Eye (tissue), 1 donor: ENCODE measurements around the gene RAB25.

ENCODE experiments used
- DNase-seq: peaks from one replicate; pipeline ENCODE4 v3.0.0-alpha.2; 2015

The RAB25 gene

DNA sequence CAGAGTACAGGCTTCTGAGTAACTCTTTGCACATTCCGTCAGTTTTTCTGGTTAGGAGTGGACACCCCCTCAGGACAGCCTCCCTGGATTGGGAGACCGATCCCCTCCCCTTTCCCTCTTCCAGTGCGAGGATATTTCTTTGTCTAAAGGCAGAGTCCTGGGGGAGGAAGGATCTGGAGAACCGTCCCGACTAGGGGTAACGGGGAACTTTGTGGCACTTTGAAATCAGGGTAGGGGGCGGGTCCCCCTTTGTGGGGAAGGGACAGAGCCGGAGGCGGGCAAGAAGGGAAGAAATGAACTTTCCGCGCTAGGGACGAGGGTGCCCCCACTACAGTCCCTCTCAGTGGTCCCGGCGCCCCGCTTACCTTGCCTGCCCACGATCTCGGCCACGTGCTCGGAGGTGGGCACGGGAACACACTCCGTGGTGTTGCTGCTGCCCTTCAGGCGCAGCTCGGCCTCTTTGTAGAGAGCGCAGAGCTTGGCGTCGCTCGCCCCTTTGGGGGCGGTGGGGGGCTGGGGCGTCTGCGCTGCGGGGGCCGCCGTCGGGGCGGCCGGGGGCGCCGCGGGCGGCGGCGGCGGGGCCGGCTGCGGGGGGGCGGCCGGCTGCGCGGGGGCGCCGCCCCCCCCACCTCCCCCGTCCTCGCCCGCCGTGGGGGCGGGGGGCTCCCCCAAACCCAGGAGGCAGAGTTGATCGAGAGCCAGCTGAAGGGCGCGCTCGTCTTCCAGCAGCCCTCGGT, 20.4 kb downstream of the RAB25 start:
- DNase-seq = peak; percentile 71

DNA sequence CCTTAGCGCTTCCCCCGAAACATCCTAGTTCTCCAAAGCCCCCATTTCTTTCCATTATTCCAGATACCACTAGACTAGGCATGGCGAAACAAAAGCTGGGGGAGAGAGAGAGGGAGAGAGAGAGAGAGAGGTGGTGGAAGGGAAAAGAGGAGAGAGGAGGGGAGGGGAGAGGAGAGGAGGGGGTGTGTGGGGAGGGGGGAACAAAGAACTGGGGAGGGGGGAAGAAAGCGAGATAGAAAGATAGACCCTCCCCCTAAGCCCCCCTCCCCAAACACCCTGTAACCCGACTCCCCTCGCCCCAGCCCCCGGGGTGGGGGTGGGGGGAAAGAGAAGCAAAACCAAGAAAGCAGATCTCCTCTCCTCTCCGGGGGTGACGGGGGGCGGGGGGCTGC, 21.0 kb downstream of the RAB25 start:
- peak; percentile 93 for DNase-seq

DNA sequence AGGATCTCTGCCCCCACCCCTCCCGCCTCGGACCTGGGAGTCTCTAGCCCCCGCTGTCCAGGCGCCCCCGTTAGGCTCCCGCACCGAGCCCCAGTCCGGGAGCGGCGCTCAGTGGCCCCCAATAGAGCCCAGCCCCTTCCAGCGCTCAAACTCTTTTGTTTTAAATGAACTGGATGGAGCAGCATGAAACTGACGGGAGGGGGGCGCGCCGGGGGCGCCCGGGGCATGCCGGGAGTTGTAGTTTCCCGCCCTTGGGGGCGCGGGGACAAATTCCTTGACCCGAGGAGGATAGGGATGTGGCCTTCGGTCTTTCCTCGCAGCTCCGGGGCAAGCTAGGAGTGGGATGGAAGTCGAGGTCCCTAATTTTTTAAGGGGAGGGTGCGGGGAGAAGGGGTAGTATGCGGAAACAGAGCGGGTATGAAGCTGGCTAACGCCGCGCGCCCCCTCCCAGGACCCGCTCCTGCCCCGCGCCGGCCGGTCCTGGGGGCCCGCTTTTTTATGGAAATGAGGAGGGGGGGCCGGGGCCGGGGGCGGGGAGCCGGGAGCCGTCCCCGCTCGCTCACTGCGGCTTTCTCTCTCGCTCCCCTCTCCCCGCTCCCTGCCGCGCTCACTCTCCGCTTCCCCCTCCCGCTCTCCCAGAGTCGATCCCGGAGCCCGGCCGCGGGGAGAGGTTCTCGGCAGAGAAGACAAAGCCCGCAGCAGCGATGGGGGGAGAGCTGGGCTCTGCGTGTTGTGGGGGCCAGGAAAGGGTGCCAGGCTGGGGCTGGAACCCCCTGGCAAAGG, 21.5 kb downstream of the RAB25 start, which contains the start of gene MEX3A:
MEX3A (minus strand) TSS at position 157 of the 783 bp plus-strand sequence. CDS start 467 bp downstream, outside the sequence.
- peak; percentile 98 for DNase-seq

DNA sequence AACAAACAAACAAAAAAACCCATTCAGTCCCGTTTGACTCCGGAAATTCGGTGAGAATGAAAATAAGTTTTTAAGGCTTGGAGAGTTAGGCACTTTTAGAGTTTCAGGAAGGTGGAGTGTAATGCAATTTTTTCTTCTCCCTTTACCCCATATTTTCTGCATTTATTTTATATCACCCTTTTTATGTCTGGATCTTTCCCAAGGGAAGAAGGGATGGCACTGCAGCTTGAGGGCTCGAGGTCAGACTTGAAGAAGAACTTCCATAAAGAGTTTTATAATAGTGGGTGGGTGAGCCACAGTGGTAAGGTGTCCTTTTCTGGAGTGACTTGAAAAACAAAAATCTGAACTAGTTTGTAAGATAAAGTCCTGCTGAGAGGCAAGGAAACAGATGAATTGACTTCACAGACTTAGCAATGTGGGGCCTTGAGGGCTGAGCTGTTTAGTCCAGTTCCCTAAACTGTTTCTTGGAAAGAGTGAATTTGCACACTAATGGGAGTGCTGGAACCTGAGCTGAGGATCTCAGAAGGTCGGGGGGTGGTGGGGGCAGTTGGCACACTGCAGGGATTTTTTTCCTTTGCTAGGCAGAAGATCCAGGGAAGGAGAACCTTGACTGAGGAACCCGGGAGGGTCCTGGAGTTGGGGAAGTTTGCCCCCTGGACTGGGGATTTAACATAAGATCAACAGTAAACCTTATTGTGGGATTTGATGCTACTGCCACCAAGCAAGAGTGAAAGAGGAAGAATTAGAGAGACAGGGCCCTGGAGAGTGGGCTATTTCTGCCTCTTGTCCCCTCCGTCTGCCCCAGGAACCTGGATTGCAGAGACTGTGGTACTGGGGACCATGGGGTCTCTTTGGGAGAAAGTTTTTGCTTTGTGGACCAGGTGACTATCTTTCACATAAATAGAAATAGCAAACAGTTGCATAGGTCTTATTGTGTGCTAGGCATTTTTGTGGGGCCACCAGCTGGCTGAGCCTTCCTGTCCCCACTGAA, 23.1 kb downstream of the RAB25 start:
- no peak for DNase-seq

DNA sequence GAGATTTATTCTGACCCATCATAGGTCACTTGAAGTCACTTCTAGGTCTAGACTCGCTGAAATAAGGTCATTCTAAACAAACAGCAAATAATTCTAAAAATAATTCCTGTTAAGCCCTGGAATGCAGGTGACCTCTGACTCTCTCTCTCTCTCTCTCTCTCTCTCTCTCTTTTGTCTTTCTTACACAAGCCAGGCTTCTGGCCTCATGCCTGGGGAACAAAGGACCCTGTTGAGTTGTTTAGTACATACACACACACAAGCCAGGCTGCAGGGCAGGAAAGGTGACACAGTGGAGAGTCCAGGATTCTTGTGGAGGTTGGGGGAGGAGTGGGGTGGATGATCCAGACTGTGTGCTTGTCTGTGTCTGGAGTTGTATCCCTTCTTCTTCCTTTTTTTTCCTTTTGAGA, 25.3 kb downstream of the RAB25 start:
- peak; percentile 74 for DNase-seq

DNA sequence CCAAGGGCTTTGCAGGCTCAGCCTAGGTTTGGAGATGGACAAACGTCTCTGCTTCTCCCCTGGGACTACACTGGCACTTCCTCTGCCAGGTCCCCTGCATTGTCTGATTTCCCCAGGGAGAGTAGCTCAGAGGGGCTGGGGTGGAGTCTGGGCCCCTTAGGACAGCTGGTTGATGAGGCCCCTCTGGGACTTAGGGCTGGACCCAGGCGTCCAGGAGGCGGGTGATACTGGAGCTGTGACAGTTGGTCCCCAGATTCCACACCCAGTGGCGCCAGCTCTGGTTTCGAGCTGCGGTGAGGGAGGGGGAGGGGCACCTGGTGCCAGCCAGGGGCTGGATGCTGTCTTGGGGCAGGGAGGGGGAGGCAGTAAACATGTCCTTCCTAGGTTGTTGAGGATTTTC, 28.7 kb downstream of the RAB25 start:
- DNase-seq = no peak

- no peak for DNase-seq
These were observed 29.3 kb downstream of the RAB25 start for GRCh38 chr1:156090138-156090839.

DNA sequence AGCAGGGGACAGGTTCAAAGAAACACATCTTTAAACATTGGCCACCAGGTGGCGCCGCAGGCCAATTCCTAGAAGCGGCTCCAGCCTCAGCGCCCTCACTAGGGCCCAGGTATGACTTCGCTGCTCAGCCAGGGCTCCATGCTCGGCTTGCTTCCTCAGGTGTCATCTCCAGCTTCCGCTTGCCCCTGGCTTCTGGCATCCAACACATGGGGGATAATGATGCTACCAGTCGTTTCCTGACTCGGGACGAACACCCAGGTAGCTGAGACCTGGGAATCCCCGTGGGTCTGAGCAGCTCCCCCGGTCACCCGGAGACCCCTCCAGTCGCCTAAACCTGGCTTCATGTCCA, 29.9 kb downstream of the RAB25 start:
- peak; percentile 93 for DNase-seq

DNA sequence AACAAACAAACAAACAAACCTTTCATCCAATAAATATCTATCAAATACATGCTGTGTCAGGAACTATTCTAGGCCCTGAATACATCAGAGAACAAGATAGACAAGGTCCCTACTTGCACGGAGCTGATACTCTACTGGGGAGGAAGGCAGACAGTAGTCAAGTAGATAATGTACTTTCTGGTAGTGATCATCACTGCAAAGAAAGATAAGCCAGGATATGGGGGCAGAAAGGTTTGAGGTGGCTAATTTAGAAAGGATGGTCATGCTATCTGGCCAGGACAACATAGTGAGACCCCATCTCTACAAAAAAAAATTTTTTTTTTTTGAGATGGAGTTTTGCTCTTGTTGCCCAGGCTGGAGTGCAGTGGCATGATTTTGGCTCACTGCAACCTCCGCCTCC, 30.6 kb downstream of the RAB25 start:
- no peak for DNase-seq

DNA sequence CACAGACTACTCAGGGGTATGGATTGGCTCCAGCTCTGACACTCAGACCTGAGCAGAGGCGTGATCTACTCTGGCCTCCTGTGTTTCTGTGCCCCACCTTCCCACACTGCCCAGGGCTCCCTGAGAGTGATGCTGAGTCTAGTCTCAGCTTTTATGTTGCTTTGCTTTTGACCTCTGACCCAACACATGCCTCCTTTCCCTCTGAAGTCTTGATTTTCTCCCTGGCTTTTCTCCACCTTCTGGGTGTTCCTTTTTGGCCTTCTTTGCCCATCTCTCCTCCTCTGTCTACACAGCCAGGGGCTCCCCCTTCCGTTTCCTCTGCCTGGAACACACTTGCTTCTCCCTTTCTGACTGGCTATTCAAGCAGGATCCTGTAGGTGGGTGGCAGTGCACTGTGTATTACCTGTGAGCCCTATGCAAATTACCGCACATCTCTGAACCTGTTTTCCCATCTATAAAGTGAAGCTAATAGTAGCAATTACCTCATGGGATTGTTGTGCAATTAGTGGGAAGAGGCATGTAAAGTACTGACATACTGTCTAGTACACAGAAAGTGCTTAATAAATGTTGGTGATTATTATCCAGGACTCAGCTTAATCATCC, 35.0 kb downstream of the RAB25 start:
- DNase-seq = no peak

DNA sequence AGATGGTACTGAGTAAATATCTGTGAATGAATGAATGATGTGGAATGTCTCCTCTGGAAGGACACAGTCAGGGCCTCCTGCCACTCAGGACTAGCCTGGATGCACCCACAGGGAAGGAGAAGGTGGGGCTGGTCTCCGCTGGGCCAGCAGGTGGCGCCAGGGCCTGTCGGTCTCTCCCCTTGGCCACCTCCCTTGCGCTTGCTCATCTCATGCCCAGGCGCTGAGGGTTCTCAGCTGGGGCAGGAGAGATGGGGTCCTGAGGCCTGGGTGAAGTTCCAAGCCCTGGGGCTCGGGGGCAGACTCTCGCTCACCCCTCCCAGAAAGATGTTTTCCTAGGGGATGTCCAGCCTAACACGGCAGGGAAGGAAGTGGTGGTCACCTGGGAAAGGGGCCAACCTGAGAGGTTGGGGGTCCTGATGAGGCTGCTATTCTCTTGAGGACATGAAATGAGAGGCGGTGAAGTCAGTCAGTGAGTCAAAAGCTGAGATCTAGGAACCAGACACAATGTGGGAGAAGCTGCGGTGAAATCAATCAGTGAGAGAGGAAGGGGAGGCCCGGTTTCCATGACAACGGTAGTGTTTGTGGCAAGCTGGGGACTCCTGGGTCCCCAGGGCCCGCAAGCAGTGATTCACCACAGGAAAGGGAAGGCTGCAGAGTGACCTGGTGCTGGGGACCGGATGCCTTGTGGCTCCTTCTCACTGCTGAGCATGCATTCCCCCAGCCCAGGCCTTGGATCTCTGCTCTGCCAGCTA, 35.9 kb downstream of the RAB25 start:
- DNase-seq = peak; percentile 88

- DNase-seq = no peak
These were observed 36.7 kb downstream of the RAB25 start for GRCh38 chr1:156097499-156098178.

- no peak for DNase-seq
These were observed 37.8 kb downstream of the RAB25 start for GRCh38 chr1:156098784-156099183.

- no peak for DNase-seq
These were observed 38.3 kb downstream of the RAB25 start for GRCh38 chr1:156099282-156099681.

- no peak for DNase-seq
These were observed 39.4 kb downstream of the RAB25 start for GRCh38 chr1:156100205-156100995.

GRCh38 chr1:156101880-156102279, 40.9 kb downstream of the RAB25 start:
- DNase-seq = no peak

DNA sequence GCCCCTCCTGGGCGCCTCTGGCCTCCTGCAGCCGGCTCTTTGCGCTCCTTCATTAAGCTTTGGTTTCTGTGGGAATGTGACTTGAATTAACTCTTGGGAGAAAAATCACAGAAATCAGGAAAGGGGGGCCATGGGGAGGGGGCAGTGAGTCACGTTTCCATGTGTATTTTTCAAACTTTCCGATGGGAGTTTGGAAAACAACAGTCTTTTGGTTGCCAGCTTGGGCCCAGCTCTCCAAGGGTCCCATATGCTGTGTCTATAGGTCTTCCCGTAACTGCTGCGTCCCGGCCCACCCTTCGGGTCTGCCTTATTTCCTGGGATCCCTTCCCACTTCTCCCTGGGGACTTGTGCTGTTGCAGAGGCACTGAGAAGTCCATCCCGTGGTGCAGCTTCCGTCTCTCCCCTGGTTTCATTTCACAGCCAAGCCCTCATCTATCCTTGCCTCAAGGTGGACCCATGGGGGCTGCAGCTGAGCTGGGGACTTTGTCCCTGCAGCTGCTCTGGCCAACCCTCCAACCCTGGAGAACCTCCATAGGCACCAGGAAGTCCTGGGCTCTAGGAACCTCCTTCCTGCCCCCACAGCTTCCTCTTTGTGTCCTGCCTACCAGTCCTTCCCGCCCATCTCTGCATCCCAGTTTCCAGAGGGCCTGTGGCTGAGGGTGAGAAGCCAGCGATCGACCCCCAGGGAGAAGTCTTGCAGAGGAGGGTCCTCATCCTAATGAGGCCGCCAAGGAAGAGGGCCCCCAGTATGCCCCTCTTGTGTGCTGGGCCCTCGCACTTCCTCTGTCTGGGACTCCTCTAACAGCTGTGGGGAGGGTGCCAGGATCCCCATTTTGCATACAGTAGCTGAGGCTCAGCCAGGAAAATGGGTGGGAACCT, 41.9 kb downstream of the RAB25 start:
- DNase-seq = peak; percentile 69

GRCh38 chr1:156103521-156103947, 42.6 kb downstream of the RAB25 start:
- no peak for DNase-seq
